ENCODE measurements around the gene C1QTNF6.

DNA sequence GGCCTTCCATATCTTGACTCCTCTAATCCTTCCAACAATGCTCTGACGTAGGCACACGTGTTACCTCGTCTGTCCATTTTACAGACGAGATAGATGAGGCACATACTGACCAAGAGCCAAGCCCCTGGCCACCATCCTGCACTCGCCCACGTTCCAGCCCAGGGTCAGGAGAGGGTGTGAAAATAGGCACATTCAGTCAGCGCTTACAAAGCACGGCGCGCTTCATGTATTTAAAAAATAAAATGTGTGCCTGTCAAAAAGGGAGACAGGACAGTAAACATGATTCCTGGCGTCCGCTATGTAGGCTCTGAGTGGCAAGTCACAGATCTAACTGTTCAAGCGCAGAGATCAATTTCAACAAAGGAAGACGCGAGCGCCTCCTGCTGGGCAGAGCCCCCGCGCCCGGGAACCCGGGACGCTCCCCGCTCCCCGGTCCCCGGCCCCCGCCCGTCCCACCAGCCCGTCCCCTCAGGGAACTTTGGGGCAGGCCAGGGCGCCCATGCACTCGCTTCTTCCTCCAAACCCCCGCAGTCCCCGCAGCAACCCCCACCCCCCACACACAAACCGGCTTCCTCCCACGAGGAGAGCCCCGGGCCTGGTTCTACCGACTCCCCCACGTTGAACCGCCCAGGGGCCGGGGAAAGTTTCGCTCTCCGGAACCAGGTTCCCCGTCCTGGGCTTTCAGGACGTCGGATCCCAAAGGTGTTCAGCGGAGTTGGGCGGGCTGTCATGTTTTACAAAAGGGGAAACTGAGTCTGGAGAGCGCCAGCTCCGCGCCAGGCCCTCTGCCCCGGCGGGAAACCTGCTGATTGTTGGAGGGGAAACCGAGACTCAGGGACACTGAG lies 10.4 kb upstream of the C1QTNF6 start:
- TF ChIP-seq EP300 (IDR thresholded peaks at IDR 0.05; ENCODE audit: borderline replicate concordance in 1 of 2, low read depth in 2 of 2, low read length in 2 of 2) (no peak), YY1 (IDR thresholded peaks at IDR 0.05; ENCODE audit: low read depth, low read length) (no peak), POLR2A (IDR thresholded peaks at IDR 0.05; ENCODE audit: control extremely low read depth in 1 of 2, low read depth in 2 of 2, low read length in 2 of 2) (no peak), EZH2 (IDR thresholded peaks at IDR 0.05; ENCODE audit: low read depth, low read length, severe bottlenecking) (no peak), CHD2 (IDR thresholded peaks at IDR 0.05; ENCODE audit: low read length) (no peak), SIN3A (conservative IDR thresholded peaks at IDR 0.05 in 1 of 2, IDR thresholded peaks at IDR 0.05 in 1 of 2; ENCODE audit: low read depth in 1 of 2, low read length in 2 of 2) (peak in 1 of 2 experiments; percentile 57; a peak in 1 of 4 replicates), CBX5 (IDR thresholded peaks at IDR 0.05; ENCODE audit: low read depth, low read length) (no peak), POLR2AphosphoS5 (IDR thresholded peaks at IDR 0.05; ENCODE audit: low read depth, low read length) (no peak), JUN (IDR thresholded peaks at IDR 0.05; ENCODE audit: low read depth, low read length) (no peak), KDM5A (IDR thresholded peaks at IDR 0.05; ENCODE audit: low read length) (no peak)
- TF ChIP-seq, protein P1, sequence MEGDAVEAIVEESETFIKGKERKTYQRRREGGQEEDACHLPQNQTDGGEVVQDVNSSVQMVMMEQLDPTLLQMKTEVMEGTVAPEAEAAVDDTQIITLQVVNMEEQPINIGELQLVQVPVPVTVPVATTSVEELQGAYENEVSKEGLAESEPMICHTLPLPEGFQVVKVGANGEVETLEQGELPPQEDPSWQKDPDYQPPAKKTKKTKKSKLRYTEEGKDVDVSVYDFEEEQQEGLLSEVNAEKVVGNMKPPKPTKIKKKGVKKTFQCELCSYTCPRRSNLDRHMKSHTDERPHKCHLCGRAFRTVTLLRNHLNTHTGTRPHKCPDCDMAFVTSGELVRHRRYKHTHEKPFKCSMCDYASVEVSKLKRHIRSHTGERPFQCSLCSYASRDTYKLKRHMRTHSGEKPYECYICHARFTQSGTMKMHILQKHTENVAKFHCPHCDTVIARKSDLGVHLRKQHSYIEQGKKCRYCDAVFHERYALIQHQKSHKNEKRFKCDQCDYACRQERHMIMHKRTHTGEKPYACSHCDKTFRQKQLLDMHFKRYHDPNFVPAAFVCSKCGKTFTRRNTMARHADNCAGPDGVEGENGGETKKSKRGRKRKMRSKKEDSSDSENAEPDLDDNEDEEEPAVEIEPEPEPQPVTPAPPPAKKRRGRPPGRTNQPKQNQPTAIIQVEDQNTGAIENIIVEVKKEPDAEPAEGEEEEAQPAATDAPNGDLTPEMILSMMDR (IDR thresholded peaks at IDR 0.05; ENCODE audit: control extremely low read depth in 1 of 3, insufficient read depth in 1 of 3, low read depth in 1 of 3, low read length in 3 of 3) = peak; percentile 53 to 72 (median 56)
- TF ChIP-seq, protein P2, sequence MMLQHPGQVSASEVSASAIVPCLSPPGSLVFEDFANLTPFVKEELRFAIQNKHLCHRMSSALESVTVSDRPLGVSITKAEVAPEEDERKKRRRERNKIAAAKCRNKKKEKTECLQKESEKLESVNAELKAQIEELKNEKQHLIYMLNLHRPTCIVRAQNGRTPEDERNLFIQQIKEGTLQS (IDR thresholded peaks at IDR 0.05; ENCODE audit: insufficient read depth, low read depth, low read length) = no peak
- TF ChIP-seq, protein P3, sequence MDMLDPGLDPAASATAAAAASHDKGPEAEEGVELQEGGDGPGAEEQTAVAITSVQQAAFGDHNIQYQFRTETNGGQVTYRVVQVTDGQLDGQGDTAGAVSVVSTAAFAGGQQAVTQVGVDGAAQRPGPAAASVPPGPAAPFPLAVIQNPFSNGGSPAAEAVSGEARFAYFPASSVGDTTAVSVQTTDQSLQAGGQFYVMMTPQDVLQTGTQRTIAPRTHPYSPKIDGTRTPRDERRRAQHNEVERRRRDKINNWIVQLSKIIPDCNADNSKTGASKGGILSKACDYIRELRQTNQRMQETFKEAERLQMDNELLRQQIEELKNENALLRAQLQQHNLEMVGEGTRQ (IDR thresholded peaks at IDR 0.05; ENCODE audit: low read length) = no peak
- TF ChIP-seq, protein P4, sequence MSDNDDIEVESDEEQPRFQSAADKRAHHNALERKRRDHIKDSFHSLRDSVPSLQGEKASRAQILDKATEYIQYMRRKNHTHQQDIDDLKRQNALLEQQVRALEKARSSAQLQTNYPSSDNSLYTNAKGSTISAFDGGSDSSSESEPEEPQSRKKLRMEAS (IDR thresholded peaks at IDR 0.05) = no peak

All from H1 (cell line).